Glomerular endothelial cell (primary cell): ENCODE data around the gene GEMIN8. TPM values are rescaled to one million over a fixed set of nuclear protein-coding genes. Genes with fewer than 3 reads are reported as not detected.
A peak's percentile ranks its signal among the peaks of the same experiment; 100 is the strongest.

Experiments used
- DNase-seq: peaks from one replicate; pipeline ENCODE4 v3.0.0-alpha.2; 2011; ENCODE audit warnings: low read depth, low spot score; ENCODE audit errors: extremely low read depth
- total RNA-seq: library from RNA; depleted of rRNA; stranded (reverse); fragments of >200 nt; gene quantifications from 2 replicates; pipeline ENCODE4 v1.2.3, GENCODE V29; 2015

GEMIN8 gene, protein sequence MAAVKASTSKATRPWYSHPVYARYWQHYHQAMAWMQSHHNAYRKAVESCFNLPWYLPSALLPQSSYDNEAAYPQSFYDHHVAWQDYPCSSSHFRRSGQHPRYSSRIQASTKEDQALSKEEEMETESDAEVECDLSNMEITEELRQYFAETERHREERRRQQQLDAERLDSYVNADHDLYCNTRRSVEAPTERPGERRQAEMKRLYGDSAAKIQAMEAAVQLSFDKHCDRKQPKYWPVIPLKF
- total RNA-seq = 26.6 and 30.2 TPM in 2 replicates

DNA sequence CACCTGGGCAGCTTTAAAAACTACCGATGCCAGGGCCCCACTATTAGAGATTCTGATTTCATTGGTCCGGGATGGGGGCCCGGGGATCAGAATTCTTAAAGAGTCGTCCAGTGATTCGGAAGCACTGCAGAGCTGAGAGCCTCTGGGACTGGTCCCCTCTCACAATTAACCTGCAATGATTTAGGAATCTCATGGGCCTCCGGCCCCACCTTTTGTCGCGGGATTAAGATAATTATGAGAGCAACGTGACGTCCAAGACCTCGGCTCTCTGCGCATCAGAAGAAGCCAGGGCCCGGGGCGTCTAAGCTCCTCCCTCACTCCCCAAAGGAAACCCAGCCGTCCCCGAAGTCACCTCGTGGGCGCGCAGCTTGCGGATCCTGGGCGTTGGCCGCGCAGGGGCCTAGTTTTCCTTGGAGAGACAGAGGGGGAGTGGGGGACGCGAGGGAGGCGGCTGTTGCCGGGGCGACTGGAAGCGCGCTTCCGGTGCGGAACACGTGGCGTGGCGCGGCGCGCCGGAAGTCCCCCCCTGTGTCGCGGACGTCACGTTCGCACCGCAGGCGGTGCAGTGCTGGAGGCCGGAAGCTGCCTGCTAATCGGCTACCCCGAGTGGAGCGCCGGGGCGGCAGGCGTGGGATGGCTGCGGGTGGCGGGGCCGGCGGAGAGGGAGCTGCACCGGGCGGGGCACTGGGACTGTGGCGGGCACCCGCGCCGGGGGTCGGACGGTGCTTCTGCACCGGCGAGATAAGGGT, at the start of gene GEMIN8:
Gene GEMIN8 (minus strand): TSS at position 468 of the 749 bp plus-strand sequence. CDS start 8,414 bp downstream, outside the sequence.
- DNase-seq = no peak

DNA sequence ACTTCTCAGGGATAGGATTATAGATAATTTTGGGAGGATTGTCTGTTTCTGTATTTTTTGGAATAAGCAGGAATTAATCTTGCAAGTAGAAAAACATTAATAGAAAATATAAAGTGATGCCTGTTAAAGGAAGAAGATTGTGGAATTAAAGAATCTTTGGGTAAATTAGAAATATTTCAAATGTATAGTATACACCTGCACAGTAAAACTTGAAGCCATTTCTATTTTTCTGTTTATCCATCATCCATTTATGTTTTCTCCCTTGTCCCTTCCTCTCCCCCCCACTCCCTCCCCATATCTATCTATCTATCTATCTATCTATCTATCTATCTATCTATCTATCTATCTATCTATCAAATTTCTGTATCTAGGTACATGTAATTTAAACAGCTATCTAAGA, 46.9 kb upstream of the GEMIN8 start:
- no peak for DNase-seq

DNA sequence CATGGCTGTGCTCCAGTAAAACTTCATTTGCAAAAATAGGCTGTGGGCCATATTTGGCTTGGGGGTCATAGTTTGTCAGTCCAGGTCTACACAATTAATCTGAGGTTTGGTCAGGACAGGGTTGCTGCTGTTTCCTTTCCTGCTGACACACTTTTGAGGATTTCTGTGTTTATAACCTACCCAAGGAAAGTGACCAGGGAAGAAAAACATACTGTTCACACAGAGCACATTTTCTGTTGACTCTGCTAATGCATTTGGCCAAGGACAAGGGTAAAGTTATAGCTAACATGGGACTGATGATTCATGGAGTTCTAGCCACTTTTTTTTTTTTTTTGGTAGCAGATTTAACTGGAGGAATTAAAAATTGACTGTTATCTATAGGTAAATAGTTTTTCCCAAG, 43.9 kb upstream of the GEMIN8 start:
- no peak for DNase-seq

DNA sequence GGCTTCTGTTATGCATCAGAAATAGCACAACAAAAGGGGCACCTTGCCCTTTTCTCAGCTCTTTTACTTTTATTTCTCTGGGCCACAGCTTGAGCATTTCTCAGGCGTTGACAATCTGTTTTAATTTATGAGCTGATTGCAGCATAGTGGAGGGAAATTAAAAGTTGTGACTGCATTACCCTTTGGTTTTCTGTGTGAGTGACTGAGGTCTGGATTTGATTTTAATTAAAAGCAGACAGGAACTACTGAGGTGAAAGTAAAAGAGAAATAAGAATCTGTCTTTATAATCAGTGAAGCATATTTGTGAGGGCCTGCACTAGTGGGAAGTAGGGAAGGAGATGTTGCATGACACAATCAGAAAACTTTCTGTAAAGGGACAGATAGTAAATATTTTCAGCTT, 43.4 kb upstream of the GEMIN8 start:
- no peak for DNase-seq

DNA sequence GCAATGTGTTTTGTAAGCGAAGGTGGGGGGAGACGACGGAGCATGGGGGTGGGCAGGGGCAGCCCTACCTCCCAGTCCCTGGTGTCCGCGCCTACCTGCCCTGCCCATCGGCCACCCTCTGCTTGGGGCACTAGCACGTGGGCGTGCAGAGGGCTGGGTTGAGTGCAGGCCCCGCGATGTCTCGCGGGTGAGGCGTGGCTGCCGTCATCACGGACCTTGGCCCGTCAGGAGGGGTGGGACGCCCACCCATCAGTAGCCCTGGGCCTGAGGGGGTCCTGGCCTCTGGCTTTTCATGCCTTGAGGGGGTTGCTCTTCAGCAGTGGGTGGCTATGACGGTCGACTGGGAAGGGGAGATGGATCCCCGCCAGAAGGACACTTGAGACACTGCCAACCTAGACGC, 36.1 kb upstream of the GEMIN8 start:
- no peak for DNase-seq

DNA sequence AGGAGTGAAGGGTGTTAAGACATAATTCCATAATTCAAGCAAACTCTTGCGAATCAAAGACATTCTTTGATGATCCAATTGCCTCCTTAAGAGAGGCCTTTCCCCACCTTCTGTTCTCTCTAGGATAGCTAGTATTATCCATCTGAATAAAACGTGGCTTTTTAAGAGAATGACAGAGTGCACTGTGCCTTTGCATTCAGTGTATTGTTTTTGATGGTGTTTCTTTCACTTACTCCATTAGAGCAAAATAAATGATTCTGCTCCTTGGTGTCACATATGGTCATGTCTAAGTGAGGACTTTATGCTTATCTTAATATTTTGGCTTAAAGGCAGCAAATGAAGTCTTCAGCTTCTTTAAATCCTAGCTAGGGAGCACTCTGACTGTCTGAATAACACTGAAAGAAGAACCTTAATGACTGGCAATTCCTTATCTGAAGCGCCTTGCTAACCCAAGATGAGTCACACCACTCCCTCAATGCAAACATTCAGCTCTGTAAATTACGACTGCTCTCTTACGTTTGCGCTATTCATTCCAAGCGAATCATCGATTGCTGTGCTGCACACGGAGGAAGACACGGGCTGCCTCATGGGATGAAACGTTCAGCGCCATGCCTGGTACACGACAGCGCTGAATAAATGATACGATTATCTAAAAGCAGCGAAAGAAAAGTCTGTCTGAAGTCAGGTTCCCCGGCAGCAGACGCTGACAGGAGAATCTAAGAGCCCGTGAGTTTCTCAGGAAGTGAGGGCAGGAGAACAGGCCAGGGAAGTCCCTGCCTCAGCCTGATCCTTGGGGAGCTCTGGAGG, 35.1 kb upstream of the GEMIN8 start:
- no peak for DNase-seq

DNA sequence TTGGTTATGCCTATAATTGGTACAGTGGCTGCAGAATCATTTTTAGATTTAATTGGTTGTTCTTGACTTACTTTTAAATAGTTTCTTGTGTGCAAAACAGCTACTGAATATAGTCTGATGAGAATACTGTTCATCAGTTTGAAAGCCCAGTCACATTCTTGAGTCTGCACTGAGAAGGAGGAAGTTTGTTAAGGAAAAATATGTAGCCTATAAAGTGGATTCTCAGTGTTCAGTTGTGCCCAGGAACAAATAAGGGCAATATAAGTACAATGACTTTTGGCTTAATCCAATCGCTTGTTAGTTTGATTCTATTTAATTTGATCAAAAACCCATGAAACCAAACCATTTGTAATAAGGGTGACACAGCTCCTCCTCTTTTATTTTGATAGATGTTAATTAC, 32.8 kb upstream of the GEMIN8 start:
- no peak for DNase-seq

DNA sequence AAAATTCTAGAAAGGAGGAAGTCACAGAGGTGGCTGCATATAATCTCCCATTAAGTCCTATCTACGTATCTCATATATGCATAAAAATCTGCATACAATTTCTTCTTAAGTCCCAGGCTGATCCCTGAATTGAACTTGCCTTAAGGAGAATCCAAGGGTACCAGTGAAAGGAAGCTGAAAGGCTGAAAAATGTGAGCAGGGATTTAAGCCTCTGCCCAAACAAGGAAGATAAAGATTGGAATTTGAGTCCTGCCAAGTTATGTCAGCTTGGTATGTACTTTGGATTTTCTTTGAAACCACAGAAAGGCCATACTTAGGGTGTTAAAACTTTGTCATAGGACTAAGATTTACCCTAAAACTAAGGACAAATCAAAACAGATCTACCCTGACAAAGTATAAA, 26.5 kb upstream of the GEMIN8 start:
- no peak for DNase-seq

DNA sequence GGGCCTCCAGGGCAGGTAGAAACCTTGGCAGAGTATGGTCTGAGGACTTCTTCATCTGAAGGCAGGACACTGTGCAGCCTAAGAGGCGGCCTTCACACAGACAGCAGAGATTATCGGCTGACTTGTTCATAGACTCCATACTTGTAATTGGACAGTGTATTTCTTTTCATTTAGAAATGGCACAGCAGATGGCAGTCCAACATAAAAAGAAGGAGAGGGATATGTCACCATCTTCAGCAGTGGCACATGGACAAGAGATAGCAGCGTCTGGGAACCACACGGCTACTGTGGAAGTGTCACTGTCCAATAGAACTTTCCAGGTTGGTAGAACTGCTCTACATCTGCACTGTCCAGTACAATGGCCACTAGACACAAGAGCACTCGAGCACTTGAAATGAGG, 21.7 kb upstream of the GEMIN8 start:
- no peak for DNase-seq

DNA sequence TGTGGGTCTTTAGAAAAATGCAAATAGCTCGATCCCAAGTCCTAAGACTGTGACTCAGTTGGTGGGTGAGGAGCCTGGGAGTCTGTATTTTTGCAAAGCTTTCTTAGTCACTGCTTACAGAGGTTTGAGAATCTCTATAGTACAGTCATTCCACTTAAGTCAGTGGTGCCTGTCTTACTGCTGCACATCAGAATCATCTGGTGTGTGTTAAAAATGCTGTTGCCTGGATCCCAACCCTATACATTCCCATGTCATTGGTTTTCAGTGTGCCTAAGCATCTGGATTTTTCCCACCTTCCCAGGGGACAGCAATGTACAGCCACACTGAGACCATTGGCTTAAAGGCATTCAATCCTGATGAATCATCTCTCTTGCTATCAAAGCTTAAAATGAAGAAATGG, 21.0 kb upstream of the GEMIN8 start:
- DNase-seq = no peak

DNA sequence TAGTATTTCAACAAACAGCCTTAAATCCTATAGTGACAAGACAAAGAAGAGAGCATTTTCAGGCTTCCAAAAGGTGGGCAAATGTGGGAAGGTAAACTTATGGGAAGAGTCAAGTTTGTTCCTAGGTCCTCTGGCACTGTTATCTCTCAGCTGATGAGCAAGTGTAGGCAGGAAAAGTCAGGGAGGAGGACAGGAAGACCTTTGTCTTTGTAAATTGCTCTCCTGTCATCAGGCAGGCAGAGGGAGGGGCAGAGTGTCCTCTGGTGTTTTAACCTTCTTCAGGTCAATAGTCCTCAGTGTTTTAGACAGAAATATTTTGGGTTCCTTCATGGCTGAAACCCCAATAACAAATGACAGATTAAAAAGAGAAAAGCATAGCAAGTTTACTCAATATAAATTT, 13.5 kb upstream of the GEMIN8 start:
- no peak for DNase-seq

DNA sequence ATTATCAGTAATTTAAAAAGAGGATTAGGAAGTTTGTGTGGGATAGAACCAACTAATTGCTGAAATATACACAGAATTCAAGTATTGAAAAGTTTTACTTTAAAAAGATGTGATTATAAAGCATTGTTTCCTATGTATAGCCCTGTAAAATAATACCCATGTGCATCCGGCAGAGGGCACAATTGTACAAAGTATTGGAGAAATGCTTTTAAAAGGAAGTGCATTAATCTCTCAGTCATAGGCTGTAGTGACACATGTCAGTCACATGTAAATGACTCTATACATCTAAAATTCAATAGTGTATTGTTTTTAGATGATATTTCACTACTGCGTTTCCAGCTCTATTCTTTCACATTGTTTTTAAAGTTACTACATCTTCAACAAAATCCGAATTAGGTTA, 9.7 kb upstream of the GEMIN8 start:
- DNase-seq = no peak

DNA sequence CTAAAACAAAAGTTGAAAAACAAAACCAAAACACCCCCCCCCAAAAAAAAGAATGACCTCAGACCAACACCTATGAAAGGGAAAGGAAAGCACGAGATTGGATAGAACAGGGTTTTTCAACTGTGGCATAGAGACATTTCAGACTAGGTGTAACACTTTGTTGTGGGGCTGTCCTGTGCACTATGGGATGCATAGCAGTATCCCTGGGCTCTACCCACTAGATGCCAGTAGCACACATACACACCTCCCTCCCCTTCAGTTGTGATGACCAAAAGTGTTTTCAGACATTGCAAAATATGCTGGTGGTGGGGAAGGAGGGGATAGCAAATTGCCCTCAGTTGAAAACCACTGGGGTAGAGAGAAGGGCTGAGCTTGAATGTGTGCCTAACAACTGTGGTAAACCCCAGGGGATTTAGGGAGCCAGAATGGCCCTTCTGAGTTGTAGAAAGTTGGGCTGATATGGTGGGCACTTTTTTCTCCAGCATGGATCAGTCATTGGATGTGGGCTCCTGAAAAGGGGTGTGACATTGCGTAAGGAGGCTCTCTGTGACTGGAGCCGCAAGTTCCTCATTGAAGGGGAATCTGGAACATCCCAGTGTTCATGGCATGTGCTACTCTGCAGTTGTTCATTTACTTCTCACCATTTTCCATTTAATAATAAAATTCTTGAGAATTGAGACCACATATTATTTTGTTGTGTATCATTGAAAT, 8.8 kb upstream of the GEMIN8 start:
- DNase-seq = no peak

DNA sequence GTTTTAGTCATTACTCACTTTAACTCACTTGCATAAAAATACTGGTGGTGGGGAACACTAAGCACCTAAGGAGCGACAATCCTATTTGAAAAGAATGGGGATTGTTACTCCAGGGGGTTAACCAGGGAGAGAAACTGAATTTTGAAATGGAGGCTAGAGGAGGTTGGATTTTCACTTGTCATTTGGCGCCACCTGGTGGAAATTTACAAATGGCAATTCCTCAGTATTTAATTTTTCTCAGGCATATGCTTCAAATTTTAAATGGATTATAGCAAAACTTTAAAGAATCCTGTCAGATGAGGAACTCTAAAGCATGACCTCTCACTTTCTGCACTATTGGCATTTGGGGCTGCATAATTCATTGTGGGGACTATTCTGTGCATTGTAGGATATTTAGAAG, 2.7 kb upstream of the GEMIN8 start:
- DNase-seq = no peak

DNA sequence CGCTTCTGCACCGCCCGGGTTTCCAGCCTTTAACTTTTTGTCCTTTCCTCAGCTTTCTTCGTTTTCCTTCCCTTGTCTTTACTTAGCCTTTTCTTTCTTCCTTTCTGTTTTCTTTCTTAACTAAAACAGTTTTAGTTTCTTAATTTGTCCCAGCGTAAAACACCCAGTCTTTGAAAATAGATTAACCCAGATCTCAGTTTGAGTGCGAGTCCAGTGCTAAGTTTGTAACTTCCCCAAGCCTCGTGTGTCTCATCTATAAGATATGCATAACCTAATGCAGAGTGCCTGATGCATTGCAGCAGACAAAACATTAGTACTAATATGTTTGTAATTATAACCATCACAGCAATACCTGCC, 460 bp upstream of the GEMIN8 start:
- no peak for DNase-seq

DNA sequence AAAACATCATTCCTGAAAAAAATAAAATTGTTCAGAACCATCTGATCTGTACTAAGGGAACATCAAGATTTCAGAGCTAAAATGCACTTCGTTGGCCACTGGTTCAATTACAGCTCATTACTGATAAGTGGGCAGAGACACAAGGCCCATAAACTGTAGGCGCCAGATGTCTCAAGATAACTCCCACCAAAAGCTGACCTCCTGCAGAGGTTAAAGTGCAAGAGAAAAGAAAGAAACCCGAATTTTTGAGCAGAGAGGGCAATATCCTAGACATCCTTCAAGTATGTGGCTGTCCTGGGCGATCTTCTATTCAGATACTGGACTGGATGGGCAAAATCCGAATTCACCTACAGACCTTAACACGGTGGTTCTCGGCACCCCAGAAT, 660 bp downstream of the GEMIN8 start:
- no peak for DNase-seq

DNA sequence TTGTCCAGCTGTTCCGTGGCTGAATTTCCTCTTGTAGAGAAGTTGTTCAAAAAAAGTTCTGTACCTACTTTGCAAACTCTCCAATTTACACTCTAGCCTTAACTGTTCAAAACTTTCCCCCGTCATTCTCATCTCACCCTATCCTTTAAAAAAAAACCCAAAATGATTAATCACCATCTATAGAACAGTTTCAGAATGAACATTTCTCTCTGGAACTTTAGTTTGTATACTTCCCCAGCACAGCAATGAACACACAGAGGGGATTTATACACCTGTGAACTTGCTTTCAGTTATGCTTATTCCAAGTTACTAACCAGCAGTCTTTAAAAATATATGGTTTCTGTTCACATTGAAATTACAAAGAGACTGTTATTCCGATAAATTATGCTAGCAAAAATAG, 1.2 kb downstream of the GEMIN8 start:
- DNase-seq = no peak

DNA sequence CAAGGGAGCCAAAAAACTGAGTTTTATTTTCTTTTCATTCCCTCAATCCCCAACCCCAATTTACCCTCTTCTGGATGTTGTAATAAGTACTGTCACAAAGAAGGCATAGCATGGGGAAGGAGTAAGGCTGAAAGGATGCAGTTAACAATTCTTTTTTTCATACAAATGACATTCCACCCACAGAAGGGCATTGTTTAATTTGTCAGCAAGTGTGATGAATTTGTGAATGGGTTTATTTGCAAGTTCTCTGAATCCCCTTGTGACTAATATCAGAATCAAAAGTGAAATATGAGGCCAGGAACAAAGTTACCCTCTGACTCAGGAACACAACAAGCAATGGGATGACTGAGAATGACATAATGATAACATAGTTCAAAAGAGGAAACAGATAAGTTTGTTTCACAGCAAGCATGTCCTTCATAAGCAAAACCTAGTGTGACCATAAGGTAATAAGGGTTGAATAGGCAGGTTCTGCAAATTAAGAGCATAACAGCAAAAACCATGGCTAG, 2.1 kb downstream of the GEMIN8 start:
- DNase-seq = peak; percentile 48

DNA sequence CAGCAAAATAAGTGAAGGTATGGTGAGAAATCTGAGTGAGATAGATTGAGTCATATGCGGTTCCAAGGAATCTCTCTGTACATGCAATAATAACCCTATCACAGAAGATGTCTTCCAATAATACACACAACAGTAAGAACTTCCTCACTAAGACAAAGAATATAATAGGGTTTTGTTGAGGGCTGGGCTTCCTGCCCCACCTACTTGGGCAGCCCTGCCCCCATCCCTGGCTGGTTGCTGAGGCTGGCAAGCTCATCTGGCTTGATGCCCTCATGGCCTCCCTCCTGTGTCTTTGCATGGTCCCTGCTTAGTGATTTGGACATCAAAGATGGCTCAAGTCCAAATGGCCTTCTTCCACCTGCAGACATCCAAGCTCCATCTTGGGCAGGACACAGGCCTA, 2.7 kb downstream of the GEMIN8 start:
- DNase-seq = no peak

DNA sequence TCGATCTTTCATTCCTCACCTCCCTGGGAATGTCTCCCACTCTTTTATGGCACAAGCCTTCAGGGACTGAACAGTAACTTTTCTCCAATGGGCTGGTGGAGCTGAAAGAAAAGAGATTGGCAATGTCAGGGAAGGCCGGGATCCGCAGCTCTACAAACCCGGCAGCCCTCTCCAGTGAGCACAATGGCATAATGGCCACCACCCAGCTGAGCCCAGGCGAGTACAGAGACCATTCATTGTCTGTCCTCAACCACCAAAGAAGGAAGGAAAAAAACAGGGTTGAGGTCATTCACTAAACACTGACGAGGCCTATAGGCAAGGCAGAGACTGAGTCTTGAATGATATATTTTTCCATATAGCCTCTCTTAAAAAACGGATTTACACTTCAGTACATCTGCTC, 3.6 kb downstream of the GEMIN8 start:
- DNase-seq = no peak

DNA sequence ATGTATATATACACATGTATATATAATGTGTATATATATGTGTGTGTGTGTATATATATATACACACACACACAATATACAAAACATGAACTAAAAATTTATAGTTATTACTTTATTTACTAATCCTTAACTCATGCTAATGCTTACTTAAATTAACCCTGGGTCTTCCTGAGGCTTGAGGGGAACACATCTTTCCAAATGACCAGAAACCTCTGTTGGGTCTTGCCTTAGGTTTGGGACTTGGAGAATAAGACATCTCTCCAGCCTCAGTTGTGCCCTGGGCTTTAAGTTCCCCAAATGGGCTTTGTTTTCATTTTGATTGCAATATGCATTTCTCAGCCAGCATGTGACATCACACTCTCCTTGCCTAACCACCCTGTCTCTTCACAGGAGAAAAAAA, 7.7 kb downstream of the GEMIN8 start:
- no peak for DNase-seq
